K562 (cell line): ENCODE measurements around the gene L3MBTL1. TPM values are rescaled to one million over a fixed set of nuclear protein-coding genes. Genes with fewer than 3 reads are reported as not detected.

ENCODE experiments used
- HNRNPLL ChIP-seq: fragments of 200-400 bp; formaldehyde crosslinking; IDR thresholded peaks from 2 replicates; pipeline ENCODE4 v1.6.1; 2017; ENCODE audit warnings: low read length, low read depth, mild to moderate bottlenecking; ENCODE audit not compliant: poor library complexity, severe bottlenecking
- L3MBTL2 ChIP-seq: fragments of 450-650 bp; IDR thresholded peaks from 2 replicates; pipeline ENCODE4 v1.6.1; 2016; ENCODE audit warnings: mild to moderate bottlenecking, moderate library complexity
- MXD1 ChIP-seq: fragments of 250-450 bp; sonication (Bioruptor Pico); IDR thresholded peaks from 2 replicates; pipeline ENCODE4 v1.8.0; 2021; ENCODE audit warnings: borderline replicate concordance, mild to moderate bottlenecking, moderate library complexity; ENCODE audit not compliant: poor library complexity, severe bottlenecking
- POLR2G ChIP-seq: fragments of 200-400 bp; formaldehyde crosslinking; IDR thresholded peaks from 2 replicates; pipeline ENCODE4 v1.6.1; 2017; ENCODE audit warnings: low read depth, mild to moderate bottlenecking, antibody characterized with exemption, low read length, moderate library complexity
- RBFOX2 ChIP-seq: fragments of 200-400 bp; formaldehyde crosslinking; IDR thresholded peaks from 2 replicates; pipeline ENCODE4 v1.6.1; 2017; ENCODE audit warnings: low read depth, mild to moderate bottlenecking, low read length, moderate library complexity
- THRA ChIP-seq: fragments of 450-650 bp; IDR thresholded peaks from 2 replicates; pipeline ENCODE4 v1.6.1; 2017; ENCODE audit warnings: mild to moderate bottlenecking, moderate library complexity
- ZBTB33 ChIP-seq: sonication (generic); formaldehyde crosslinking; IDR thresholded peaks from 2 replicates; pipeline ENCODE4 v1.8.1; 2023; ENCODE audit warnings: mild to moderate bottlenecking, missing genetic modification reagents
- ZNF445 ChIP-seq: fragments of 250-450 bp; sonication (Bioruptor Pico); IDR thresholded peaks from 2 replicates; pipeline ENCODE4 v1.4.0; 2020; ENCODE audit warnings: low read depth, mild to moderate bottlenecking, moderate library complexity
- ZNF512 ChIP-seq: IDR thresholded peaks from 2 replicates; pipeline ENCODE4 v1.6.1; 2016; ENCODE audit warnings: missing genetic modification characterization, missing compliant biosample characterization
- ZNF551 ChIP-seq: fragments of 250-450 bp; sonication (Bioruptor Pico); IDR thresholded peaks from 2 replicates; pipeline ENCODE4 v1.5.0; 2021; ENCODE audit warnings: mild to moderate bottlenecking, moderate library complexity
- polyA plus RNA-seq, 8 experiments: library from polyadenylated mRNA; depleted of rRNA in 4 of 8; stranded (reverse) in 5 of 8; unstranded in 3 of 8; fragments of >200 nt; fragmentation: Nextera tagmentation in 2 of 8; fragmentation: Illumina TruSeq in 1 of 8; extraction: Ambion mirVana in 2 of 8; extraction: Trizol in 1 of 8; gene quantifications; 2 replicates each; pipeline versions ENCODE4 v1.2.1 to v1.2.3, GENCODE V29; 2011 to 2014; ENCODE audit warnings: inconsistent platforms in 1 of 8, missing spikeins in 1 of 8
- total RNA-seq, 7 experiments: library from RNA; depleted of rRNA in 6 of 7; stranded (reverse); fragments of >200 nt in 6 of 7; fragmentation: Illumina TruSeq in 2 of 7; extraction: Trizol in 2 of 7; gene quantifications; 2 replicates each; pipeline versions ENCODE4 v1.2.1 to v1.2.3, GENCODE V29; 2011 to 2021; ENCODE audit warnings: low replicate concordance in 1 of 7

The L3MBTL1 gene
- total and polyA plus RNA-seq, 9 of the 15 experiments (the other 6 are each of a cell fraction or from before 2014, with no cell fraction given), result 0.77 to 10.0 (median 4.4) TPM

- no peak for TF ChIP-seq THRA
- TF ChIP-seq ZNF445 (CRISPR knock-in tag), result no peak
- TF ChIP-seq RBFOX2, result peak; percentile 64
- TF ChIP-seq ZNF551 (CRISPR knock-in tag), result no peak
- 0 out of 2 replicates have a peak, but pooled peaks have one; percentile 3 for TF ChIP-seq ZBTB33
- TF ChIP-seq ZNF512 (tag), result 0 out of 2 replicates have a peak, but pooled peaks have one; percentile 23
- TF ChIP-seq MXD1 (CRISPR knock-in tag), result no peak
- peak; percentile 64 for TF ChIP-seq HNRNPLL
- TF ChIP-seq POLR2G, result peak; percentile 67
- peak; percentile 22; the same call in 1 of the 2 replicates for TF ChIP-seq L3MBTL2
These were observed at the start of gene L3MBTL1 (continued) for GRCh38 chr20:43507150-43508080.
